Measurements from ENCODE around the gene PAPPA.

PAPPA gene

DNA sequence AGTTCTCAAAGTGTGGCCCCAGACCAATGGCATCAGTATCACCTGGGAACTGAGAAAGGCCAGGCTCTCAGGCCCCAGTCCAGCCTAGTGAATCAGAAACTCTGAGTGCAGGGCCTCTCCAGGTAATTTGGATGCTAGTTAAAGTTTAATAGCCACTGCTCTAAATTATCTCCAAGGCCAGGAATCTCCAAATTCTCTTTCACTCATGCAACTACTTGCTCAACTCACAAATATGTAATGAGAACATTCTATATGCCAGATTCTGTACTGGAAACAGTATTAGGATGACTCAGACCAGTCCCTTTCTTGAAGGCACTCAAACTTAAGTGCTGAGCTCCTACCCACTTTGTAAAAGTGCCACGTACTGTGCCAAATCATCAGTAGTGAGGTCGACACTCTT lies 84.6 kb downstream of the PAPPA start:
- TF ChIP-seq, protein P1, sequence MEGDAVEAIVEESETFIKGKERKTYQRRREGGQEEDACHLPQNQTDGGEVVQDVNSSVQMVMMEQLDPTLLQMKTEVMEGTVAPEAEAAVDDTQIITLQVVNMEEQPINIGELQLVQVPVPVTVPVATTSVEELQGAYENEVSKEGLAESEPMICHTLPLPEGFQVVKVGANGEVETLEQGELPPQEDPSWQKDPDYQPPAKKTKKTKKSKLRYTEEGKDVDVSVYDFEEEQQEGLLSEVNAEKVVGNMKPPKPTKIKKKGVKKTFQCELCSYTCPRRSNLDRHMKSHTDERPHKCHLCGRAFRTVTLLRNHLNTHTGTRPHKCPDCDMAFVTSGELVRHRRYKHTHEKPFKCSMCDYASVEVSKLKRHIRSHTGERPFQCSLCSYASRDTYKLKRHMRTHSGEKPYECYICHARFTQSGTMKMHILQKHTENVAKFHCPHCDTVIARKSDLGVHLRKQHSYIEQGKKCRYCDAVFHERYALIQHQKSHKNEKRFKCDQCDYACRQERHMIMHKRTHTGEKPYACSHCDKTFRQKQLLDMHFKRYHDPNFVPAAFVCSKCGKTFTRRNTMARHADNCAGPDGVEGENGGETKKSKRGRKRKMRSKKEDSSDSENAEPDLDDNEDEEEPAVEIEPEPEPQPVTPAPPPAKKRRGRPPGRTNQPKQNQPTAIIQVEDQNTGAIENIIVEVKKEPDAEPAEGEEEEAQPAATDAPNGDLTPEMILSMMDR (IDR thresholded peaks at IDR 0.05; ENCODE audit: insufficient read depth, low read depth, low read length, missing control alignments) = no peak
- no peak overlapping the region for H3K4me3 ChIP-seq (ENCODE audit: low read length)
- DNase-seq (ENCODE audit: low read depth) = peak; percentile 64

DNA sequence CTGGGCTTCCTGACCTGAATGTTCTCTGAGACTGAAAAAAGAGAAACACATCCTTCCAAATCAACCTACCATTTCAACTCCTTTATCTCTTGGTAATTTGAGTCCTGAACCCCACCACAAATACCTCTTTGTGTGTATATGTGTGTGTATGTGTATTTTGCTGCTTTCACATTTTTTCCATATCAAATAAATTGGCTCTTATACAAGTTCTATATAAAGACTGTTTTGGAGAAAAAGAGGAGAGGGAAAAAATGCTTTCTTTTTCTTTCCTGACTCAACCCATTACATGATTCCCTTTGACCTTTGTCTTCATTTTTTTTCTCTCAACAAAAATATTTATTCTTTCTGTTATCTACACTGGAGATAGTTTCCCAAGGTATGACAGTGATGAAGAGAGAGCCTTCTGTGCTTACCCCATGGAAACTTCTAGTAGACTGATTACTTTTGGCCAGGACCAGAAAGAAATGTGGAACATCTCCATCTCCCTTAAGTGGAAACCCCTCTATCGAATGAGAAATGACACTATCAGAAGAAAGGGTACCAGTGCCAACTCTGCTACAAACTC lies 85.3 kb downstream of the PAPPA start:
- TF ChIP-seq, protein P1 (IDR thresholded peaks at IDR 0.05; ENCODE audit: insufficient read depth, low read depth, low read length, missing control alignments) = no peak
- DNase-seq (ENCODE audit: low read depth) = no peak
- no peak overlapping the region for H3K4me3 ChIP-seq (ENCODE audit: low read length)

DNA sequence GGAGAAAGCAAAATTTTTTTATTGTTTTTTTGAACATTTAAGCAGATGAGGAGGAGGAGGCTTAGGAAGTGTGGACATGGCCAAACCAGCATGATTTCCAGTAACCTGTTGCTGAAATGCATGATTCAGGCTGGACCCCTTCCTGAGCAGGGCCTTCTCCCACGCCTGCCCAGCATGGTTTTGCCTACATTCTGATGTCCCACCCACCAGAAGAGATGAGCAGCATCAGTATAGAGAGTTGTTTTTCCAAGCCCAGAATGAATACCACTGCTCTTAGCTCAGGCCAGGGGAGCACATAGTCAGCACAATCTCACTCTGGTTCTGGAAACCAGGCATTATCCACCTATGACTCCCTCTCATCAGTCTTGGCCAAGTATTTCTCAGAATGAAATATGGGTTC lies 90.1 kb downstream of the PAPPA start:
- H3K4me3 ChIP-seq (ENCODE audit: low read length) = no peak overlapping the region
- TF ChIP-seq, protein P1 (IDR thresholded peaks at IDR 0.05; ENCODE audit: insufficient read depth, low read depth, low read length, missing control alignments) = no peak
- no peak for DNase-seq (ENCODE audit: low read depth)

DNA sequence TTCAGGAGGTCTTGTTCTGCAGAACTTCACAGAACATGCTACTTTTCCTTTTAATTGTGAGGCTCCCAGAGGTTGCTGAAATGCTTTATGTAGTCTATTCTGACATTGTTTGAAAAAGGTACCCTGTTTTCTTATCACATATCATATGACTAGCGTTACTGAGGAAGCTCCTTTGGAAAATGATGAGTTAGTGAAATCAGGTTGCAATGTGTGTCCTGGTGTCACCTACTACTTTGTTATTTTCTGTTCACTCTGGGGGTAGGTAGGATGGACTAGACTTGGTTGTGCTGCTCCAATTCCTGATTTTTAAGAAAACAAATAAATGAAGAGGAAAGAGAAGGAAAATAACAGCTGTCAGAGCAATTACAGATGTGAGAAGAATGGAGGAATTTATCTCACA lies 93.7 kb downstream of the PAPPA start:
- no peak overlapping the region for H3K4me3 ChIP-seq (ENCODE audit: low read length)
- TF ChIP-seq, protein P1 (IDR thresholded peaks at IDR 0.05; ENCODE audit: insufficient read depth, low read depth, low read length, missing control alignments) = no peak
- no peak for DNase-seq (ENCODE audit: low read depth)

DNA sequence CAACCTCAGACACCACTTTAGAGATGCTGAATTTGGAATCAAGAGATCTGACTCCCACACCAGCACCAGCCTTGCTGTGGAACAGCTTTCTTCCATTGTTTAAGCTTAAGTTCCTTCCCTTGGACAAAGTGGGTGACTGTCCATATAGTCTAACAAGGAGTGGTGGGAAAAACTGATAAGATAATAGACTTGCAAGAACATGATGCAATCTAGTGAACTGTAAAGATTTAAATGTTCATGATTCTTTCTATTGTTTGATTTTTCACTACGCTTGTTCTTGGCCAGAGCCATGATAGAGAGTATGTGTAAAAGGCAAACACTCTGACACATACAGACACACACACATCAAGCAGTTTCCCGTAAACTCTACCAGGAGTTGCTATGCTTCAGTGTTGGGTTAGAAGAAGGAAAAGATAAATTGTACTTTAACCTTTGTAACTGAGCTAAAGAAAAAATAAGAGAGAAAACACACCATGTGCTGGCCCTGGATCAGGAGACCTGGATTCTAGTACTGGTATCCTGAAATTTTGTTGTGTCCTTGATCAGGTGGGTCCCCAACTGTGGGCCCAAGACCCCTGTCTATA lies 94.3 kb downstream of the PAPPA start:
- no peak for DNase-seq (ENCODE audit: low read depth)
- TF ChIP-seq, protein P1 (IDR thresholded peaks at IDR 0.05; ENCODE audit: insufficient read depth, low read depth, low read length, missing control alignments) = no peak
- H3K4me3 ChIP-seq (ENCODE audit: low read length) = no peak overlapping the region

DNA sequence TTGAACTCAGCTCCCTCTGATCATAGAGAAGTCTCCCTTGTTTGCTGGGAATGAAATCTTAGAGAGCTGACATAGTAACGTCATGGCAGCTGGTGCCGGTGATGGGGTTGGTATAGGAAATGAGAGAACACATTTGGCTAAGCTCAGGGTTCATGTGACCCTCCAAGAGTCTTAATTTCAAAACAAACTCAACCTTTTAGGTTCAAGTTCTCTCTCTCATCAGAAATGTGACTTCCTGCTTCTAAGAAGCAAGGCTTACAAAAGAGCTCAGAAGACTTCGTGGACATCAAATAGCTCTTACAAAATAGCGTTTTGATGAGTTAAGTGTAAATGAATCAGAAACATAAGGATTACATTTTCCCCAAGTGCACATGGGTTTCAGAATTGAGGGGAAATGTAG lies 97.3 kb downstream of the PAPPA start:
- TF ChIP-seq, protein P1 (IDR thresholded peaks at IDR 0.05; ENCODE audit: insufficient read depth, low read depth, low read length, missing control alignments) = no peak
- DNase-seq (ENCODE audit: low read depth) = no peak
- H3K4me3 ChIP-seq (ENCODE audit: low read length) = no peak overlapping the region

DNA sequence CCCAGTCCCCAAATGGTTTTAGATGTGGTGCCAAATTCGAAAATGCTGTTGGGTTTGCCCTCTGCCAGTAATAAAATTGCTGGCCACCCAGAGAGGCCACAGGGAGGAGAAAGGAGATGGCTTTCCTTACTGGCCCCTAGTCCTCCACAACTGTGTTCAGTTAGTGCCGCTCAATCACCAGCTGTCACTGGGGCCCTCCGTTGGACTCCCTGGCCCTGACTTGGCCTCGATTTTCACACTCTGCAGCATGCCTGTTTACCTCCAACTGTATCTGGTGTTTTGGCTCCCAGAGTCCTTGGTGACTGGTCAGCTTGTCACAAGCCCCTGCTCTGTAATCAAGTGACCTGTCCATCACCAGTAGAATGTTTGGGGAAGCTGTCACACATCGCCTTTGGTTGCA lies 97.8 kb downstream of the PAPPA start:
- H3K4me3 ChIP-seq (ENCODE audit: low read length) = no peak overlapping the region
- no peak for DNase-seq (ENCODE audit: low read depth)
- TF ChIP-seq, protein P1 (IDR thresholded peaks at IDR 0.05; ENCODE audit: insufficient read depth, low read depth, low read length, missing control alignments) = no peak

All from epithelial cell of esophagus (primary cell).